HG03039 (cell line): Measurements from ENCODE around the gene IL2RA.
"Not testable (repeated sequence)": the region's sequence is repeated elsewhere in the genome, so short reads cannot be mapped to it uniquely, and the experiment has no call there.

ENCODE experiments used
- ATAC-seq: cut with Tn5 transposase; IDR thresholded peaks from one replicate; pipeline ENCODE4 v1.9.1; 2021; ENCODE audit warnings: mild to moderate bottlenecking, moderate library complexity; ENCODE audit not compliant: unreplicated experiment

IL2RA gene

DNA sequence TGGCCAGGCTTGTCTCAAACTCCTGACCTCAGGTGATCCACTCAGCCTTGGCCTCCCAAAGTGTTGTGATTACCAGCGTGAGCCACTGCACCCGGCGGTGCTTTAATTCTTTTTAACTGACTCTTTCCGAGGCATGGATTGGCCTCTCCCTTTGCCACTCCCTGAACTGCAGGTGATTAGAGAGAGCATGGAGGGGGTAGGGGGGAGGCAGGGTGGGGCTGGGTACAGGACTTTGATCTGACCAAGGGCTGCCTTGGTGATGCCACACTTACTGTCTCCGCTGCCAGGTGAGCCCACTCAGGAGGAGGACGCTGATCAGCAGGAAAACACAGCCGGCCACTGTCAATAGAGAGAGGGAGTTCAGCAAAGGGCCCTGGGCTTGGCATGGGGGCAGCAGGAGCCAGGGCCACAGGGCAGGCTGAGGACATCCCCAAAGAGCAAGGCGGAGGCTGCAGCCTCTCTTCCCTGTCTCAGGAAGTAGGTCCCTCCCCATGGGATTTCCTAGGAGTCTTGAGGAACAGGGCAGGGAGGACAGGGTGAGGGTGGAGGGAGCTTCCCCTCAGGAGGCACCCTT is 44.3 kb downstream of the IL2RA start:
- ATAC-seq, result no peak

- no peak for ATAC-seq
Observed at GRCh38 chr10:6014241-6014761, 47.9 kb downstream of the IL2RA start.

- no peak for ATAC-seq
Observed at GRCh38 chr10:6013413-6014192, 48.6 kb downstream of the IL2RA start.

DNA sequence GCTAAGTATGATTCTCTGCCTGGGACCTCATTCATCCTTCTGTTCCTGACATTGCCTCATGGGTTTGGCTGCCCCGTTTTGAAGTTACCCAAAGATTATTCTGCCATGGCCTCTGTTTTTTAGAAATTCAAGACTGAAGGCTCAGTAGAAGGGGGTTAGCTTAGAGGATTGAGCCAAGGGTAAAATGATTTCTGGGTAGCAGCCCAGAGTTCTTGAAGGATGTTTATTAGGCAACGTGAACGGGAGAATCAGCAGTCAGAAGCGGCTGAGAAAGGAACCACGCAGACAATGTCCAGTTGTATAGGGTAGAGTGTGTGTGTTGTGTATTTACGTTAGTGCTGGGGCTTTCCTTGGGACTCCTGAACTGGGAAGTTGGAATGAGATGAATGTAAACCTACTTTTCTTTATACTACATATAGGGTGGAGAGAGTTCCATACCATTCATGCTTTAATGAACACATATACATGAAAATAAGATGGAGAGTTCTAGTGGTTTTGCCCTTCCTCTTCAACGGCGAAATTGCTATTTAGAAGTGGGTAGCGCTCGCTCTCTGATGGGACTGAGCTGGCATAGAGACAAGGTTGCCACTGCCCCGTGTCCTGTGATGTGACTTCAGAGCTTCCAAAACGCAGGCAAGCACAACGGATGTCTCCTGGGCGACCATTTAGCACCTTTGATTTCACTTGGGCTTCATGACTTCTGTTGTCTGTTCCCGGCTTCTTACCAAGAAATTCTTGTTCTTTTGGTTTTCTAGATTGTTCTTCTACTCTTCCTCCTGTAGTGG is 49.9 kb downstream of the IL2RA start:
- ATAC-seq, result no peak

- ATAC-seq, result no peak
Observed at GRCh38 chr10:6011558-6011957, 50.6 kb downstream of the IL2RA start.

- no peak for ATAC-seq
Observed at GRCh38 chr10:6010569-6010968, 51.6 kb downstream of the IL2RA start.

GRCh38 chr10:6009961-6010360 is 52.2 kb downstream of the IL2RA start:
- no peak for ATAC-seq

- no peak for ATAC-seq
Observed at GRCh38 chr10:6009150-6009549, 53.0 kb downstream of the IL2RA start.

DNA sequence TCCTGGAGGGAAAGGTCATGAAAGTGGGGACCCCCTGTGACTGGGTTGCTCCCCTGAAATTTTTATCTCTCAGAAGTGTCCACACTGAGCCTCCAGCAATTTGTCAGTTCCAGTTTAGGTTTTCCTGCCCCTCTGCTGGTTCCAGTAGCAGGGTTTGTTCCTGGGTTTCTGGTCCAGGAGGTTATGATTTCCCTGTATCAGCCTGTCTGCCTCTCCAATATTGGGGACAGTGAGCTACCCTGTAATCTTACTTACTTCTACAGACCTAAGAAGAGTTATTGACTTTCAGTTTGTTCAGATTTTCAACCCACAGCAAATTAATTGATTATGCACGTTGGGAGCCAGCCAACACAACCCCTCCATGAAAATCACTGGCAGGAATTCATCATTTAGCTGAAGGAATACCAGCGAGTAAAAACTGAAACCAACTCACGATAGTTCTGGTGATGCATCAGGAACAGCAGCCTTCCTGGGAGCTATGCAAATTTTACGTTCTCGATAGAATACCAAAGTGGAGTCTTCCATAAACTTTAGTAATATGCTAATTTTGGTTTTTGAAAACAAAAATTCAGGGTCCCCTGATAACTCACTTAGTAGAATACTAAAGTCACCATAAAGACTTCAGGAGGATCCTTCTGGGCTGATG is 53.5 kb downstream of the IL2RA start:
- no peak for ATAC-seq

GRCh38 chr10:6006991-6007390 is 55.2 kb downstream of the IL2RA start:
- ATAC-seq, result no peak

DNA sequence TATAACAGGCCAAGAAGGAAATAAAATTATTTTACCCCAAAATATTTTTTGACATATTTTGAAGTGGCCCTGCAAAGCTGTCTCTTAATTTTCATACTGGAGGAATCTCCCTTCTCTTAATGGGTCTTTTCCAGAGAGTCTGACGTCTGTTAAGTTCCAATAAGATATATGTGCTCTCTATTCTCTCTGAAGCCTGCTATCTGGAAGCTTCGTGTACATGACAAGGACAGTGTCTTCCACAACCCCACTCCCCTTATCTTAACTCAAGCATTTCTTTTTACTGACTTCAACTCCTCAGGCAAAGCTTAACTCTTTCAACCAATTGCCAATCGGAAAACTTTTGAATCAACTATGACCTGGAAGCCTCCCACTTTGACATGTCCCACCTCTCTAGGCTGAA is 55.6 kb downstream of the IL2RA start:
- ATAC-seq, result no peak

DNA sequence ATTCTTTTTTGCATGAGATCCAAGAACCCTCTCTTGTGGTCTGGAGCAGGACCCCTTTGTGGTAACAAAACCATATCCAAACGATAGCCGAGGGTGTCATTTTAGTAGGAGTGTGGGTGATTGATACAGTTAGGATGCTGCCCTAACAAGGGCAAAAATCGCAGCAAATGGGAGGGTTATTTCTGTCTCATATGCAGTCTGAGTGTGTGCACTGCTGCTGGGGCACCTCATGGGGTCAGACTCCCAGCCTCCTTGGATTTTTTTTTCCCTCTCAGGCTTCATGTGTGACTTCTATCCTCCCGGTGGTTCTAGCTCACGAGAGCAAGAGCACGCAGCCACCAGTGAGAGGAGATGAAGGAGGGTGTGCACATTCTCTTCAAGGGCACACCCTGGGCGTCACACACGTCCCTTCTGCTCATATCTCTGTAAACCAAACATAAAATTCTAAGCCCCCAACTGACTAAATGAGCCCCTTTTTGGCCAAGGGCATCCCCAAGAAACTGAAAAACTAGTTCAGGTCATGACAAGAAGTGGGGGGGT is 56.2 kb downstream of the IL2RA start:
- no peak for ATAC-seq

DNA sequence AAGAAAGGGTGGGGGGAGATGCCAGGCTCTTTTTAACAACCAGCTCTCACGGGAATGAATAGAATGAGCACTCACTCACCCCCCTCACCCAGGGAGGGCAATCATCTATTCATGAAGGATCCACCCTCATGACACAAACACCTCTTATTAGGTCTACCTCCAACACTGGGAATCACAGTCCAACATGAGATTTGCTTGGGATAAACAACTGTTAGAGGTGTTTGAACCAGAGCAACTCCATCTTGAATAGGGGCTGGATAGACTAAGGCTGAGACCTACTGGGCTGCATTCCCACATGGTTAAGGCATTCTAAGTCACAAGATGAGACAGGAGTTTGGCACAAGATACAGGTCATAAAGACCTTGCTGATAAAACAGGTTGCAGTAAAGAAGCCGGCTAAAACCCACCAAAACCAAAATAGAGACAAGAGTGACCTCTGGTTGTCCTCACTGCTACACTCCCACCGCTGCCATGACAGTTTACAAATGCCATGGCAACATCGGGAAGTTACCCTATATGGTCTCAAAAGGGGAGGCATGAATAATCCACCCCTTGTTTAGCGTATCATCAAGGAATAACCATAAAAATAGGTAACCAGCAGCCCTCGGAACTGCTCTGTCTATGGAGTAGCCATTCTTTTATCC is 56.9 kb downstream of the IL2RA start:
- ATAC-seq, result not testable (repeated sequence)

- ATAC-seq, result no peak
Observed at GRCh38 chr10:6002809-6003510, 59.2 kb downstream of the IL2RA start.

DNA sequence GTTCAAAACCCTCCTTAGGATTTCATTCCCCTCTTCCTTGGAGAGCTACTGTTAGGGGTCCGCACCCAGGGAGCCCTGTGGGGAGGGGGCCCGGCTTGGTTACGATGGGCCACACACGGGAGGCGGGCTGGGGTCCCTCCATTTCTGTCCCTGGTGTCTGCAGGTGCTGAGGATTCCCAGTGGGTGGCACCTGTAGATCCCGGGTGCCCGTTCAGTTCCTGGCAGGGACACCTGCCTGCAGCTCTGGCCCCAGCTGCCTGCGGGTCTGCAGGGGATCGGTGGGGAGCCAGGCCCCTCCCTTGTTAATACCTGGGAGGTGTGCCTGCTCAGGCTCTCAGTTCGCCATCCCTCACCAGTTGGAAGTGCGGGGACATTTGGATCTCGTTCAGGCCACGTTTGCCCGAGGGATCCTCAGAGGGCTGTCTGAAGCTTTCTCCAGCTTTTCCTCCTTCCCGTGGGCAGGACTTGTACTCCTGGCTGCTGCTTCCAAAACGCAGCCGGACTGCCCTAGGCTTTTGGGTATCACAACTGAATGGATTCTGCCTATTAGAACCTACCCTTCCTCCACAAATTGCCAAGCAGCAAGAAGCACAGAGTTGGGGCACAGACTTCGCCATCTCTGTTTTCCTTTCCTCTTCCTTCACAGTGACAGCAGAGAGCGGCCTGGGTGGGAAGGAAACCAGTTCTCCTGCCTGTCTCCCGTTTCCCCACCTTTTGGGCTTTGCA is 62.6 kb downstream of the IL2RA start:
- no peak for ATAC-seq

GRCh38 chr10:5996696-5997095 is 65.5 kb downstream of the IL2RA start:
- no peak for ATAC-seq

GRCh38 chr10:5992398-5992797 is 69.8 kb downstream of the IL2RA start:
- ATAC-seq, result no peak

DNA sequence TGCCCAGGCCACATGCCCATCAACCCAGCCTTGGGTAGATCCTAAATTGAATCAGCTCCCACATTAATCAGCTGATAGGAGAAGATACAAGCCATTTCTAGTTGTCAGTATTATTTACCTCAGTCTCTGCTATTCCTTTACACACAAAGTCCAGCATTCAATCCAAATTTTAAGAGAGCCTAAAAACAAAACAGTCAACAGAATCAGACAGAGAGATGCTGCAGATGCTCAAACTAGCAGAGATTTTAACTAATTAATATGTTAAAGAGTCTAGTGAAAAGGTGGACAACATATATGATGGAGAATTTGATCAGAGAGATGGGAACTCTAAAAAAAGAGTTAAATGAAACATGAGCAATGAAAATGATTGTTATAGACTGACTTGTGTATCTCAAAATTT is 70.5 kb downstream of the IL2RA start:
- ATAC-seq, result no peak

- no peak for ATAC-seq
Observed at GRCh38 chr10:5989756-5990155, 72.4 kb downstream of the IL2RA start.
